MM.1S (cell line): ENCODE measurements around the gene WDFY4.

Experiments used
- DNase-seq: peaks from one replicate; pipeline ENCODE4 v3.0.0-alpha.2; 2015
- H2AFZ ChIP-seq: fragments of 300-600 bp; sonication (generic); 2 replicates; pipeline ENCODE4 v1.6.0; 2016; ENCODE audit warnings: antibody characterized with exemption, low read length
- H3F3A ChIP-seq: fragments of 300-600 bp; sonication (generic); 2 replicates; pipeline ENCODE4 v1.6.1; 2016; ENCODE audit warnings: mild to moderate bottlenecking, antibody characterized with exemption, low read length, moderate library complexity, mixed read lengths; ENCODE audit not compliant: insufficient read depth
- H3K27ac ChIP-seq: fragments of 300-600 bp; sonication (generic); 2 replicates; pipeline ENCODE4 v1.5.1; 2016; ENCODE audit warnings: mild to moderate bottlenecking, low read length
- H3K27me3 ChIP-seq: fragments of 300-600 bp; sonication (generic); replicated peaks from 2 replicates; pipeline ENCODE4 v1.6.0; 2016; ENCODE audit warnings: low read length; ENCODE audit not compliant: insufficient read depth
- H3K36me3 ChIP-seq: fragments of 300-600 bp; sonication (generic); replicated peaks from 2 replicates; pipeline ENCODE4 v1.6.1; 2016; ENCODE audit warnings: mild to moderate bottlenecking, low read length, mixed read lengths; ENCODE audit not compliant: insufficient read depth
- H3K4me1 ChIP-seq: fragments of 300-600 bp; sonication (generic); 2 replicates; pipeline ENCODE4 v1.6.1; 2016; ENCODE audit warnings: low read length, mixed read lengths
- H3K4me2 ChIP-seq: fragments of 300-600 bp; sonication (generic); 2 replicates; pipeline ENCODE4 v1.6.0; 2016; ENCODE audit warnings: low read depth, low read length
- H3K4me3 ChIP-seq: fragments of 300-600 bp; sonication (generic); 2 replicates; pipeline ENCODE4 v1.5.1; 2016; ENCODE audit warnings: low read length, mixed read lengths
- H3K79me2 ChIP-seq: fragments of 300-600 bp; sonication (generic); 2 replicates; pipeline ENCODE4 v1.6.1; 2016; ENCODE audit warnings: mixed run types, low read length, mixed read lengths
- H3K9ac ChIP-seq: fragments of 300-600 bp; sonication (generic); 2 replicates; pipeline ENCODE4 v1.6.1; 2016; ENCODE audit warnings: low read length, mixed read lengths
- H3K9me2 ChIP-seq: fragments of 300-600 bp; sonication (generic); replicated peaks from 2 replicates; pipeline ENCODE4 v1.6.1; 2016; ENCODE audit warnings: mild to moderate bottlenecking, low read length, mixed read lengths; ENCODE audit not compliant: insufficient read depth
- H3K9me3 ChIP-seq: fragments of 300-600 bp; sonication (generic); replicated peaks from 2 replicates; pipeline ENCODE4 v1.6.1; 2016; ENCODE audit warnings: mild to moderate bottlenecking, low read length, mixed read lengths; ENCODE audit not compliant: insufficient read depth
- H4K20me1 ChIP-seq: fragments of 300-600 bp; sonication (generic); 2 replicates; pipeline ENCODE4 v1.6.1; 2016; ENCODE audit warnings: mild to moderate bottlenecking, low read length, moderate library complexity, mixed read lengths; ENCODE audit not compliant: insufficient read depth
- CTCF ChIP-seq: fragments of 300-600 bp; sonication (generic); IDR thresholded peaks from 2 replicates; pipeline ENCODE4 v1.5.1; 2016; ENCODE audit warnings: antibody characterized with exemption, low read length, mixed read lengths
- EZH2 ChIP-seq: fragments of 300-600 bp; sonication (generic); optimal IDR thresholded peaks from 2 replicates; pipeline ENCODE3; 2017; ENCODE audit warnings: low read depth, mild to moderate bottlenecking, antibody characterized with exemption, low read length, mixed read lengths
- EZH2phosphoT487 ChIP-seq: fragments of 300-600 bp; sonication (generic); IDR thresholded peaks from 2 replicates; pipeline ENCODE4 v1.6.1; 2018; ENCODE audit warnings: antibody characterized with exemption, low read length

The WDFY4 gene

GRCh38 chr10:48903151-48903550 lies 218.5 kb downstream of the WDFY4 start:
- Histone ChIP-seq H3K9ac (no peak overlapping the region), H4K20me1 (no peaks in the 10 kb centered on the region), H3K4me2 (no peak overlapping the region), H3K27me3 (no peaks in the 10 kb centered on the region), H3K79me2 (no peaks in the 10 kb centered on the region), H3K9me3 (no peaks in the 10 kb centered on the region), H3K4me3 (no peak overlapping the region), H3K36me3 (no peaks in the 10 kb centered on the region), H3F3A (no peaks in the 10 kb centered on the region), H3K27ac (no peak overlapping the region), H3K9me2 (no peaks in the 10 kb centered on the region), H3K4me1 (no peaks in the 10 kb centered on the region), H2AFZ (no peak overlapping the region)
- TF ChIP-seq CTCF = no peak
- no peak for TF ChIP-seq EZH2phosphoT487
- no peak for TF ChIP-seq EZH2
- DNase-seq = no peak

- no peaks in the 10 kb centered on the region for H3K79me2 ChIP-seq
- no peaks in the 10 kb centered on the region for H3K36me3 ChIP-seq
- H4K20me1 ChIP-seq = no peaks in the 10 kb centered on the region
- no peak overlapping the region for H3K4me2 ChIP-seq
- H3K9ac ChIP-seq = no peak overlapping the region
- no peaks in the 10 kb centered on the region for H3K9me2 ChIP-seq
- TF ChIP-seq CTCF = no peak
- TF ChIP-seq EZH2 = no peak
- no peak for TF ChIP-seq EZH2phosphoT487
- no peak overlapping the region for H3K27ac ChIP-seq
- H3K4me1 ChIP-seq = no peaks in the 10 kb centered on the region
- H3K4me3 ChIP-seq = no peak overlapping the region
- no peak overlapping the region for H2AFZ ChIP-seq
- H3F3A ChIP-seq = no peaks in the 10 kb centered on the region
- H3K9me3 ChIP-seq = no peaks in the 10 kb centered on the region
- no peaks in the 10 kb centered on the region for H3K27me3 ChIP-seq
- no peak for DNase-seq
These were observed 220.2 kb downstream of the WDFY4 start for GRCh38 chr10:48904861-48905260.

GRCh38 chr10:48905311-48905710 lies 220.6 kb downstream of the WDFY4 start:
- no peak overlapping the region for H2AFZ ChIP-seq
- no peaks in the 10 kb centered on the region for H3K9me3 ChIP-seq
- DNase-seq = no peak
- no peaks in the 10 kb centered on the region for H3K79me2 ChIP-seq
- H3F3A ChIP-seq = no peaks in the 10 kb centered on the region
- no peak overlapping the region for H3K27ac ChIP-seq
- no peaks in the 10 kb centered on the region for H4K20me1 ChIP-seq
- TF ChIP-seq EZH2phosphoT487 = no peak
- no peak for TF ChIP-seq EZH2
- no peak for TF ChIP-seq CTCF
- H3K9me2 ChIP-seq = no peaks in the 10 kb centered on the region
- no peak overlapping the region for H3K9ac ChIP-seq
- no peaks in the 10 kb centered on the region for H3K27me3 ChIP-seq
- H3K4me2 ChIP-seq = no peak overlapping the region
- H3K36me3 ChIP-seq = no peaks in the 10 kb centered on the region
- H3K4me3 ChIP-seq = no peak overlapping the region
- no peaks in the 10 kb centered on the region for H3K4me1 ChIP-seq
